Measurements from ENCODE around the gene MRPL12. TPM values are rescaled to one million over a fixed set of nuclear protein-coding genes. Genes with fewer than 3 reads are reported as not detected.

Gene MRPL12
- total and polyA plus RNA-seq, 9 of the 15 experiments (the other 6 are each of a cell fraction or from before 2014, with no cell fraction given) = 0.94 to 338 (median 100) TPM

DNA sequence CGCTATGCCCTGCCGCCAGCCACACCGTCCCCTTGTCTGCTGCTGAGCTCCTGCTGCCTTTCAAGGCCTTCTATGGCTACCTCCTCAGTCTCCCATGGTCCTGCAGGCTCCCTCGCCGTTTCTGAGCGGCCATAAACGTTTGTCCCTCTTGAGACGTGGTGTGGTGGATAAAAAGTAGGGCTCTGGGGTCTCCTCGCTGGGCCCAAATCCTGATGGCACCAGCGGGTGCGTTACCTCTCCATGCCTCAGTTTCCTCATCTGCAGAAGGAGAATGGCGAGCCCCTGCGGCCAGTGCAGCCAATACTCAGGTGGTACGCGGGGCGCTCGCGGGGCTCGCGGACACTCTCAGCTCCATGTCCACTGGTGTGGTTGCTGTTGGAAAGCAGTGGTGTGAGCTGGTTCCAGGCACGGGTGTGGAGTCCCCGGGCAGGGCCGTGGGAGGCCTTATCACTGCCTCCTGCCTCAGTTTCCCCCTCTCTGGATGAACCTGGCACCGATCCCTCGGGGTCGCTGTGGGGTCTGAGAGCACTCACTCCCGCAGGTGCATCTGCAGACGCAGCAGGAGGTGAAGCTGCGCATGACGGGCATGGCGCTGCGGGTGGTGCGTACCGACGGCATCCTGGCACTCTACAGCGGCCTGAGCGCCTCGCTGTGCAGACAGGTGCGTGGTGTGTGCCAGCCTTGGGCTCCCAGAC, 11.4 kb downstream of the MRPL12 start:
- H3K4me1 ChIP-seq (replicated peaks in 1 of 2; ENCODE audit: control insufficient read depth in 2 of 2, insufficient read depth in 2 of 2, low read length in 2 of 2) = peaks cover 23 to 83% of the 10 kb centered on the region in 2 experiments
- H3K27ac ChIP-seq (ENCODE audit: extremely low read depth, low read depth, low read length) = peak overlapping the region; percentile 88; the same call in 1 of the 3 replicates
- no peak overlapping the region for H2AFZ ChIP-seq (ENCODE audit: low read depth, low read length)
- H3K4me2 ChIP-seq (ENCODE audit: insufficient read depth, low read length) = peak overlapping the region; percentile 92
- H3K9me1 ChIP-seq (ENCODE audit: control insufficient read depth, insufficient read depth, low read length) = no peaks in the 10 kb centered on the region
- ChIA-PET CTCF (ENCODE audit: low intra/inter-chr PET ratio) (no interaction called here), POLR2A (interaction anchor here (0.6 to 5.2 kb wide), 10 partner anchors 9 to 814 kb away, joined by 3 to 59 read pairs (median 3); partner anchors contain the start of genes CCDC137, MRPL12, OXLD1 and P4HB)
- no peaks in the 10 kb centered on the region for H3K27me3 ChIP-seq (ENCODE audit: control insufficient read depth in 2 of 2, insufficient read depth in 2 of 2, low read length in 2 of 2)
- ATAC-seq (no peak), FAIRE-seq (no peak), DNase-seq (ENCODE audit: extremely low read depth in 1 of 4, low spot score in 3 of 4) (no peak)
- intact Hi-C loops (cut with micrococcal nuclease) (no loop called here), in situ Hi-C loops (cut with MboI) (no loop called here)
- H3K9me3 ChIP-seq (replicated peaks; ENCODE audit: control insufficient read depth, insufficient read depth, low read depth, low read length) = no peaks in the 10 kb centered on the region
- 91% methylated on average over 32 of the region's 39 CpGs for WGBS (ENCODE audit: insufficient coverage, low coverage, missing lambda C conversion rate)
- H3K79me2 ChIP-seq (ENCODE audit: control insufficient read depth, insufficient read depth, low read length) = peaks cover 35% of the 10 kb centered on the region
- peak; percentile 24 for TF ChIP-seq RBM22 (IDR thresholded peaks at IDR 0.05; ENCODE audit: low read depth, low read length, poor library complexity, severe bottlenecking)
- TF ChIP-seq, protein P1, sequence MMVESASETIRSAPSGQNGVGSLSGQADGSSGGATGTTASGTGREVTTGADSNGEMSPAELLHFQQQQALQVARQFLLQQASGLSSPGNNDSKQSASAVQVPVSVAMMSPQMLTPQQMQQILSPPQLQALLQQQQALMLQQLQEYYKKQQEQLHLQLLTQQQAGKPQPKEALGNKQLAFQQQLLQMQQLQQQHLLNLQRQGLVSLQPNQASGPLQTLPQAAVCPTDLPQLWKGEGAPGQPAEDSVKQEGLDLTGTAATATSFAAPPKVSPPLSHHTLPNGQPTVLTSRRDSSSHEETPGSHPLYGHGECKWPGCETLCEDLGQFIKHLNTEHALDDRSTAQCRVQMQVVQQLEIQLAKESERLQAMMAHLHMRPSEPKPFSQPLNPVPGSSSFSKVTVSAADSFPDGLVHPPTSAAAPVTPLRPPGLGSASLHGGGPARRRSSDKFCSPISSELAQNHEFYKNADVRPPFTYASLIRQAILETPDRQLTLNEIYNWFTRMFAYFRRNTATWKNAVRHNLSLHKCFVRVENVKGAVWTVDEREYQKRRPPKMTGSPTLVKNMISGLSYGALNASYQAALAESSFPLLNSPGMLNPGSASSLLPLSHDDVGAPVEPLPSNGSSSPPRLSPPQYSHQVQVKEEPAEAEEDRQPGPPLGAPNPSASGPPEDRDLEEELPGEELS (CRISPR knock-in tag; IDR thresholded peaks at IDR 0.05; ENCODE audit: borderline replicate concordance) = no peak
- TF ChIP-seq HNRNPL (IDR thresholded peaks at IDR 0.05; ENCODE audit: low read depth, low read length) = peak; percentile 52; the same call in 1 of the 2 replicates
- TF ChIP-seq BCOR (IDR thresholded peaks at IDR 0.05) = peak; percentile 23; the same call in 1 of the 2 replicates
- TF ChIP-seq NFRKB (IDR thresholded peaks at IDR 0.05; ENCODE audit: low read depth) = no peak
- TF ChIP-seq, protein P2, sequence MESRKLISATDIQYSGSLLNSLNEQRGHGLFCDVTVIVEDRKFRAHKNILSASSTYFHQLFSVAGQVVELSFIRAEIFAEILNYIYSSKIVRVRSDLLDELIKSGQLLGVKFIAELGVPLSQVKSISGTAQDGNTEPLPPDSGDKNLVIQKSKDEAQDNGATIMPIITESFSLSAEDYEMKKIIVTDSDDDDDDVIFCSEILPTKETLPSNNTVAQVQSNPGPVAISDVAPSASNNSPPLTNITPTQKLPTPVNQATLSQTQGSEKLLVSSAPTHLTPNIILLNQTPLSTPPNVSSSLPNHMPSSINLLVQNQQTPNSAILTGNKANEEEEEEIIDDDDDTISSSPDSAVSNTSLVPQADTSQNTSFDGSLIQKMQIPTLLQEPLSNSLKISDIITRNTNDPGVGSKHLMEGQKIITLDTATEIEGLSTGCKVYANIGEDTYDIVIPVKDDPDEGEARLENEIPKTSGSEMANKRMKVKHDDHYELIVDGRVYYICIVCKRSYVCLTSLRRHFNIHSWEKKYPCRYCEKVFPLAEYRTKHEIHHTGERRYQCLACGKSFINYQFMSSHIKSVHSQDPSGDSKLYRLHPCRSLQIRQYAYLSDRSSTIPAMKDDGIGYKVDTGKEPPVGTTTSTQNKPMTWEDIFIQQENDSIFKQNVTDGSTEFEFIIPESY (CRISPR knock-in tag; IDR thresholded peaks at IDR 0.05) = peak; percentile 94
- peak; percentile 44 for TF ChIP-seq POLR2G (IDR thresholded peaks at IDR 0.05; ENCODE audit: low read depth, low read length)
- no TSS peak for BruUV-seq (replicated peaks)
- H3K9ac ChIP-seq (ENCODE audit: insufficient read depth in 1 of 2, low read depth in 2 of 2, low read length in 2 of 2) = peak overlapping the region; percentile 80 to 95
- peaks cover 12% of the 10 kb centered on the region for H4K20me1 ChIP-seq (replicated peaks; ENCODE audit: control insufficient read depth, insufficient read depth, low read length)
- H3K36me3 ChIP-seq (ENCODE audit: control insufficient read depth, insufficient read depth, low read length) = peaks cover 51% of the 10 kb centered on the region; the same call in 1 of the 3 replicates
- H3K4me3 ChIP-seq = peak overlapping the region; percentile 93; the same call in 1 of the 2 replicates
